Urinary bladder (tissue), 4 donors: ENCODE measurements around the gene PTGDS. TPM values are rescaled to one million over a fixed set of nuclear protein-coding genes. Genes with fewer than 3 reads are reported as not detected.

ENCODE experiments used
- DNase-seq: peaks from one replicate; pipeline ENCODE4 v3.0.0-alpha.2; 2015; ENCODE audit errors: extremely low spot score
- H3K27ac ChIP-seq: one replicate; pipeline ENCODE4 v1.5.1; 2013; ENCODE audit warnings: low read depth, mild to moderate bottlenecking, moderate library complexity
- H3K36me3 ChIP-seq: one replicate; pipeline ENCODE4 v1.6.1; 2013; ENCODE audit warnings: mild to moderate bottlenecking, moderate library complexity; ENCODE audit not compliant: insufficient read depth
- H3K4me1 ChIP-seq: one replicate; pipeline ENCODE4 v1.6.1; 2013; ENCODE audit warnings: mild to moderate bottlenecking, moderate library complexity; ENCODE audit not compliant: insufficient read depth
- H3K4me3 ChIP-seq: one replicate; pipeline ENCODE4 v1.5.1; 2013; ENCODE audit warnings: low read depth, low read length
- WGBS: extraction: QIAGEN DNeasy Blood & Tissue Kit; methylation state at CpG from one replicate; pipeline ENCODE4 v1.1.7; 2013; 5-methylcytosine and 5-hydroxymethylcytosine counted together
- polyA plus RNA-seq: library from polyadenylated mRNA; stranded (reverse); fragments of 200-250 nt; gene quantifications from one replicate; pipeline ENCODE4 v1.2.3, GENCODE V29; 2013
- total RNA-seq: library from RNA; depleted of rRNA; stranded (reverse); fragments of >200 nt; gene quantifications from one replicate; pipeline ENCODE4 v1.2.3, GENCODE V29; 2014
- donor health status: healthy with polysubstance abuse.
- donor health status: healthy.

The PTGDS gene
- total RNA-seq (3.3 TPM), polyA plus RNA-seq (71.8 TPM)

DNA sequence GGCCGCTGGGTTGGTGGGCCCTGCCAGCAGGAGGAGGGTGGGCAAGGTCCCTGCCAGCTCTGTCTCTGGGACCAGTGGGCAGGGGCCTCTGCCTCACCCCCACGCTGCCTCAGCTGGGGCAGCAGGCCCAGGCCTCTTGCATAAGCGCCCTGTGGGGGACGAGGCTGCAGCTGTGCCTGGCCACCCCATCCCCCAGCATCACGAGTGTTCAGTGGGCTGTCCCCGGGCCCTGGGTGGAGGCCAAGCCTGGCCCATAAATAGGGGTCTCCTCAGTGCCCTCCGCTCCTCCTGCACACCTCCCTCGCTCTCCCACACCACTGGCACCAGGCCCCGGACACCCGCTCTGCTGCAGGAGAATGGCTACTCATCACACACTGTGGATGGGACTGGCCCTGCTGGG is at the start of gene PTGDS:
PTGDS (plus strand) TSS at position 282 of the 400 bp plus-strand sequence; CDS start at position 357, 75 bp downstream.
- Histone ChIP-seq H3K36me3 (no peaks in the 10 kb centered on the region), H3K4me3 (peak within 1 kb of the TSS; percentile 27), H3K27ac (no peak within 1 kb of the TSS), H3K4me1 (no peaks in the 10 kb centered on the region)
- DNase-seq = no peak
- WGBS = 66% methylated on average over 10 of the region's 10 CpGs

DNA sequence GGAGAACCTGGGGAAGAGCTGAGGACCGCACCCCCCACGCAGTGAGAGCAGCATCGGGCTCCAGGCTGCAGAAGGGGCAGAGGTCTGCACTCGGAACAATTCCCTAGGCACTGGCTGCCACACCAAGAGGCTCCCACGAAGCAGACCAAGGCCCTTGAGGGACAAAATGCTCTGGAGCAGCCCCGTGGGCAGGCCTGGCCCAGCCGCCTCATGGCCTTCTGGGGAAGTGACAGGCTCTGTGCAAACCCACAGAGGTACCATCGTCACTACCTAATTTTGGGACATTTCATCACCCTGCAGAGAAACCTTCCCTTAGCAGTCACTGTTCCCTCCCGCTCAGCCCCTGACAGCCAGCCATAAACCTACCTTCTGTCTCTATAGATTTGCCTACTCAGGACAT is 48.7 kb upstream of the PTGDS start:
- WGBS = 77% methylated on average over 9 of the region's 9 CpGs
- no peak for DNase-seq
- H3K4me1 ChIP-seq = no peaks in the 10 kb centered on the region
- no peaks in the 10 kb centered on the region for H3K36me3 ChIP-seq
- no peak overlapping the region for H3K4me3 ChIP-seq
- no peak overlapping the region for H3K27ac ChIP-seq

- Histone ChIP-seq H3K36me3 (no peaks in the 10 kb centered on the region), H3K4me1 (no peaks in the 10 kb centered on the region), H3K4me3 (no peak overlapping the region), H3K27ac (no peak overlapping the region)
- DNase-seq = no peak
- 93% methylated on average over 4 of the region's 4 CpGs for WGBS
These were observed 47.3 kb upstream of the PTGDS start for GRCh38 chr9:136930014-136930413.

DNA sequence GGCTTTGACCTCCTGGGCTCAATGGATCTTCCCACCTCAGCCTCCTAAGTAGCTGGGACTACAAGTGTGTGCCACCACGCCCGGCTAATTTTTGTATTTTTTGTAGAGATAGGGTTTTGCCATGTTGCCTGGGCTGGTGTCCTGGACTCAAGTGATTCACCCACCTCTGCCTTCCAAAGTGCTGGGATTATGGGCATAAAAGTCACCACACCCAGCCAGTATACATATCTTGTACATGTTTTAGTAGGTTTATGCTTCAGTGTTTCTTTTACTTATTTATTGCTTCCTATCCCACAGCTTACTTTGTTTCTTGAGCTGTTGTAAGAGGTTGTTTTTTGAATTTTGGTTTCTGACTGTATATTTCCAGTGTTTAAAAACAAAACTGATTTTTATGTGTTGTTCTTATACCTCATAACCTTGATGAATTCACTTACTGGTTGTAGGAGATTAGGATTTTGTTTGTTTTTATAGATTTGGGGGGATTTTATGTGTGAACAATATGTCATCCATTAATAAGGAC is 45.6 kb upstream of the PTGDS start:
- no peak for DNase-seq
- WGBS = 100% methylated on average over 2 of the region's 2 CpGs
- H3K4me3 ChIP-seq = no peak overlapping the region
- no peaks in the 10 kb centered on the region for H3K36me3 ChIP-seq
- no peaks in the 10 kb centered on the region for H3K4me1 ChIP-seq
- no peak overlapping the region for H3K27ac ChIP-seq

GRCh38 chr9:136934277-136934676 is 43.0 kb upstream of the PTGDS start:
- no peaks in the 10 kb centered on the region for H3K36me3 ChIP-seq
- no peaks in the 10 kb centered on the region for H3K4me1 ChIP-seq
- no peak overlapping the region for H3K27ac ChIP-seq
- H3K4me3 ChIP-seq = no peak overlapping the region
- 89% methylated on average over 3 of the region's 3 CpGs for WGBS
- DNase-seq = no peak

DNA sequence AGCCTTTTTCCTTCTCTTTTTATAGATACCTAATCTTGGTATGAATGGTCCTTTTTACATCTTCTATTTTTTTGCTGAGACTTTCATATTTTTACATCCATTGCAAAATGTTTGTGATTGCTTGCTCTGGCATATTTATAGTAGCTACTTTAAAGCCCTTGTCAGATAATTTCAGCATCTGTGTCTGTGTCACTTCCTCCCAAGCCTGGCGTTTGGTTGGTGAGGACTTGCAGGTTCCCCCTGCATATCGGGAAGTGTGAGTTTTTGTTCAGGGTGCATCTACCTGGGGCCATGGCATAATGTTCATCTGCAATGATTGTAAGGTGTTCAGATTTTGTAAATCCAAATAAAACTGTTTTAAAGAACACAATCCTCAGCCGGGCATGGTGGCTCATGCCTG is 41.7 kb upstream of the PTGDS start:
- Histone ChIP-seq H3K4me3 (no peak overlapping the region), H3K4me1 (no peaks in the 10 kb centered on the region), H3K27ac (no peak overlapping the region), H3K36me3 (peaks cover 3% of the 10 kb centered on the region)
- 77% methylated on average over 3 of the region's 3 CpGs for WGBS
- no peak for DNase-seq

DNA sequence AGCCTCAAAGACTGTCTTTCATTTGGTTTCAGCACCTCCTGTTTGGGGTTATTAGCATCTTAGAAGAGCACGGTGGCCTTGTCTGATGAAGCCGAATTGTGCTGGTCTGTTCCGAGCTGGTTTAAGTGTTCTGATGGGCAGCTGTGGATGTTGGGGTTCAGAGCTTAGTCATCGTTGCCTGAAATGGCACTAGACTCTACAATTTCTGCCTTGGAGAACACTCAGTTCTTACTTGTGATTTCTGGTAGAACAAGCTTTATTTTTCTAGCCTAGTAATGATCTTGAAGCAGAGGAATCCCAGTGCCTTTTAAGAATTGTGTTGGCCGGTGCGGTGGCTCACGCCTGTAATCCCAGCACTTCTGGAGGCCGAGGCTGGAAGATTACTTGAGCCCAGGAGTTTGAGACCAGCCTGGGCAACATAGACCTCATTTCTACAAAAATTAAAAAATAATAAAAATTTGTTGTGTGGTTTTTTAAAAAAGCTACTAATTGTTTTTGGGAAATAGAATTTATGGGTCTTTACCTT is 40.6 kb upstream of the PTGDS start:
- 90% methylated on average over 8 of the region's 8 CpGs for WGBS
- Histone ChIP-seq H3K27ac (no peak overlapping the region), H3K36me3 (peaks cover 11% of the 10 kb centered on the region), H3K4me3 (no peak overlapping the region), H3K4me1 (no peaks in the 10 kb centered on the region)
- no peak for DNase-seq

GRCh38 chr9:136937186-136938001 is 39.9 kb upstream of the PTGDS start:
- WGBS = 89% methylated on average over 15 of the region's 15 CpGs
- Histone ChIP-seq H3K27ac (no peak overlapping the region), H3K36me3 (peaks cover 15% of the 10 kb centered on the region), H3K4me3 (no peak overlapping the region), H3K4me1 (no peaks in the 10 kb centered on the region)
- no peak for DNase-seq

DNA sequence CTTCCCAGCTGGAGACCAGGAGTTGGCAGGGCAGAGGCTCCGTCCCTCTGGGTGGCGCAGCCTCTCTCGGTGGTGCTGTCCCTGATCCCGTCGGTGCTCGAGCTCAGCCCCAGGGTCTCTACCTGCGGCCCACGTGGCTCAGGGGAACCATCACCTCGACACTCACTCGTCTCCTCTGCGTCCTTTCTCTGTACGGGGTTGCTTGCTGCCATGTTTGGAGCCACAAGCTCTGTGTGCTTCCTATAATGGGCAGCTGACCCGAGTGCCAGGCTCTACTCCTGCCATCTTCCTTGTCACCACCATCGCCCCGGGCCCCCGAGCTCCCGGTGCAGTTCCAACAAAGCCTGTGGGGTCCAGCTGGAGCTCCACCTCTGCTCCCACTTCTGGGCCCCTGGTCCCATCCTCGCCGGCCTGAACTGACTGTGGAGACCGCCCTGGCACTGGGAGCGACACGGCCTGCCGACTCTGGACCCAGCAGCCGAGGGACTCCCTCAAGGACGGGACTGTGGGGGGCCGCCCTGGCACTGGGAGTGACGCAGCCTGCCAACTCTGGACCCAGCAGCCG is 37.8 kb upstream of the PTGDS start:
- peaks cover 2% of the 10 kb centered on the region for H3K4me1 ChIP-seq
- no peak overlapping the region for H3K4me3 ChIP-seq
- DNase-seq = no peak
- peaks cover 18% of the 10 kb centered on the region for H3K36me3 ChIP-seq
- H3K27ac ChIP-seq = no peak overlapping the region
- 91% methylated on average over 28 of the region's 28 CpGs for WGBS

DNA sequence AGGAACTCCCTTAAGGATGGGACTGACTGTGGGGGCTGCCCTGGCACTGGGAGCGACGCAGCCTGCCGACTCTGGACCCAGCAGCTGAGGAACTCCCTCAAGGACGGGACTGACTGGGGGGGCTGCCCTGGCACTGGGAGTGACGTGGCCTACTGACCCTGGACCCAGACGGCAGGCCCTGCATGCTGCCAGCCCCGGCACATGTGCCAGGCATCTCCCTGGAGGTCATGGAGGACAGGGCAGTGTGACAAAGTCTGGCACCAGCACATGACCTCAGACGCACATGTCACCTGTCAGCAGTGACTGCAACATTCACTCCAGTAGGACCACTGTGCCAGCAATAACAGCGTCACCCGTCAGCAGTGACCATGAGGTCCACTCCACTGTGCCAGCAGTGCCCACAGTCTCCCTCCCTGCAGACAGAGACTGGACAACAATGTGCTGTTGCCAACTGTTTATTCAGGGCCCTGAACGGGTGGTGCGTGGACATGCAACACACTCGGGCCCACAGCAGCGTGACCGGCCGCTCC is 37.2 kb upstream of the PTGDS start:
- no peak overlapping the region for H3K4me3 ChIP-seq
- no peak overlapping the region for H3K27ac ChIP-seq
- 82% methylated on average over 16 of the region's 16 CpGs for WGBS
- DNase-seq = no peak
- peaks cover 2% of the 10 kb centered on the region for H3K4me1 ChIP-seq
- H3K36me3 ChIP-seq = peaks cover 18% of the 10 kb centered on the region

- H3K4me3 ChIP-seq = no peak overlapping the region
- peaks cover 18% of the 10 kb centered on the region for H3K36me3 ChIP-seq
- no peak overlapping the region for H3K27ac ChIP-seq
- H3K4me1 ChIP-seq = peaks cover 2% of the 10 kb centered on the region
- WGBS = 96% methylated on average over 42 of the region's 42 CpGs
- no peak for DNase-seq
These were observed 36.6 kb upstream of the PTGDS start for GRCh38 chr9:136940526-136941230.

GRCh38 chr9:136941231-136942111 is 35.8 kb upstream of the PTGDS start:
- peaks cover 2% of the 10 kb centered on the region for H3K4me1 ChIP-seq
- 95% methylated on average over 55 of the region's 55 CpGs for WGBS
- no peak overlapping the region for H3K27ac ChIP-seq
- H3K4me3 ChIP-seq = no peak overlapping the region
- peaks cover 18% of the 10 kb centered on the region for H3K36me3 ChIP-seq
- DNase-seq = no peak
